KMS-11 (cell line): Measurements from ENCODE around the gene EGFL6.

Experiments used
- H2AFZ ChIP-seq: fragments of 200-600 bp; sonication (generic); 2 replicates; pipeline ENCODE4 v1.6.1; 2016; ENCODE audit warnings: antibody characterized with exemption, mixed run types, low read depth
- H3K27ac ChIP-seq: fragments of 200-600 bp; sonication (generic); 2 replicates; pipeline ENCODE4 v1.6.1; 2016; ENCODE audit warnings: mild to moderate bottlenecking, mixed run types
- H3K27me3 ChIP-seq: fragments of 200-600 bp; sonication (generic); 2 replicates; pipeline ENCODE4 v1.6.1; 2017; ENCODE audit warnings: mild to moderate bottlenecking, low read depth, mixed run types, moderate library complexity; ENCODE audit not compliant: insufficient read depth
- H3K36me3 ChIP-seq: fragments of 200-600 bp; sonication (generic); 2 replicates; pipeline ENCODE4 v1.6.1; 2017; ENCODE audit warnings: mild to moderate bottlenecking, mixed run types; ENCODE audit not compliant: insufficient read depth
- H3K4me1 ChIP-seq: fragments of 200-600 bp; sonication (generic); 2 replicates; pipeline ENCODE4 v1.6.1; 2016; ENCODE audit warnings: mild to moderate bottlenecking, low read depth, mixed run types; ENCODE audit not compliant: poor library complexity, severe bottlenecking
- H3K4me2 ChIP-seq: fragments of 200-600 bp; sonication (generic); 2 replicates; pipeline ENCODE4 v1.7.0; 2016; ENCODE audit warnings: mild to moderate bottlenecking, mixed run types
- H3K4me3 ChIP-seq: fragments of 200-600 bp; sonication (generic); IDR thresholded peaks from 2 replicates; pipeline ENCODE4 v1.6.1; 2017; ENCODE audit warnings: low read depth, low read length, mixed read lengths; ENCODE audit not compliant: insufficient read depth
- H3K79me2 ChIP-seq: fragments of 200-600 bp; sonication (generic); 2 replicates; pipeline ENCODE4 v1.6.1; 2016; ENCODE audit warnings: low read depth, mixed run types; ENCODE audit not compliant: insufficient read depth
- H3K9ac ChIP-seq: fragments of 200-600 bp; sonication (generic); 2 replicates; pipeline ENCODE4 v1.6.1; 2016; ENCODE audit warnings: mild to moderate bottlenecking, mixed run types
- H4K20me1 ChIP-seq: fragments of 200-600 bp; sonication (generic); 2 replicates; pipeline ENCODE4 v1.6.1; 2016; ENCODE audit warnings: mild to moderate bottlenecking, mixed run types; ENCODE audit not compliant: insufficient read depth
- TF ChIP-seq, protein P1 (sequence below): fragments of 200-600 bp; sonication (generic); conservative IDR thresholded peaks from 2 replicates; pipeline ENCODE4 v1.6.1; 2017; ENCODE audit warnings: low read depth, mild to moderate bottlenecking, antibody characterized with exemption, low read length, moderate library complexity, mixed read lengths

The EGFL6 gene

DNA sequence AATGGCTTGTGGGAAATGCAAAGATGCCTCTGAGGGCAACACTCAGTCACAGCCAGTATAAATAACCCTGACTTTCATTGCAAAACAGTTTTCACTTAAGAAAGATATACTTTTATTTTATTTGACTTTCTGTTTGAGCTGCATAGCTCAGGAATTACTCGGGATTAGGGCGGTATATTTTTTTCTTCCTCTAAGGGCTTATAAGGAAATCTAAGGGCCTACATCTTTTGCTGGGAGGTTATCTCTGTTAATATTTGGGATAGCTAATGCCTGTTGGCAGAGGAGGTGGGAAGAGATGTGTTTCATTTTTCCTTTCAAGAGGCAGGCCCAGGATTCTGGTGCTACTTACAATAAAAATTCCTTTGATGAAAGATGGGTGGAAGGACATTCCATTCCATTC is 28.8 kb upstream of the EGFL6 start:
- H3K4me3 ChIP-seq = no peak overlapping the region
- no peaks in the 10 kb centered on the region for H4K20me1 ChIP-seq
- no peak overlapping the region for H2AFZ ChIP-seq
- peaks cover 55% of the 10 kb centered on the region for H3K4me1 ChIP-seq
- H3K79me2 ChIP-seq = no peaks in the 10 kb centered on the region
- H3K9ac ChIP-seq = no peak overlapping the region
- no peaks in the 10 kb centered on the region for H3K27me3 ChIP-seq
- no peaks in the 10 kb centered on the region for H3K36me3 ChIP-seq
- TF ChIP-seq, protein P1, sequence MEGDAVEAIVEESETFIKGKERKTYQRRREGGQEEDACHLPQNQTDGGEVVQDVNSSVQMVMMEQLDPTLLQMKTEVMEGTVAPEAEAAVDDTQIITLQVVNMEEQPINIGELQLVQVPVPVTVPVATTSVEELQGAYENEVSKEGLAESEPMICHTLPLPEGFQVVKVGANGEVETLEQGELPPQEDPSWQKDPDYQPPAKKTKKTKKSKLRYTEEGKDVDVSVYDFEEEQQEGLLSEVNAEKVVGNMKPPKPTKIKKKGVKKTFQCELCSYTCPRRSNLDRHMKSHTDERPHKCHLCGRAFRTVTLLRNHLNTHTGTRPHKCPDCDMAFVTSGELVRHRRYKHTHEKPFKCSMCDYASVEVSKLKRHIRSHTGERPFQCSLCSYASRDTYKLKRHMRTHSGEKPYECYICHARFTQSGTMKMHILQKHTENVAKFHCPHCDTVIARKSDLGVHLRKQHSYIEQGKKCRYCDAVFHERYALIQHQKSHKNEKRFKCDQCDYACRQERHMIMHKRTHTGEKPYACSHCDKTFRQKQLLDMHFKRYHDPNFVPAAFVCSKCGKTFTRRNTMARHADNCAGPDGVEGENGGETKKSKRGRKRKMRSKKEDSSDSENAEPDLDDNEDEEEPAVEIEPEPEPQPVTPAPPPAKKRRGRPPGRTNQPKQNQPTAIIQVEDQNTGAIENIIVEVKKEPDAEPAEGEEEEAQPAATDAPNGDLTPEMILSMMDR = no peak
- H3K4me2 ChIP-seq = no peak overlapping the region
- H3K27ac ChIP-seq = no peak overlapping the region

DNA sequence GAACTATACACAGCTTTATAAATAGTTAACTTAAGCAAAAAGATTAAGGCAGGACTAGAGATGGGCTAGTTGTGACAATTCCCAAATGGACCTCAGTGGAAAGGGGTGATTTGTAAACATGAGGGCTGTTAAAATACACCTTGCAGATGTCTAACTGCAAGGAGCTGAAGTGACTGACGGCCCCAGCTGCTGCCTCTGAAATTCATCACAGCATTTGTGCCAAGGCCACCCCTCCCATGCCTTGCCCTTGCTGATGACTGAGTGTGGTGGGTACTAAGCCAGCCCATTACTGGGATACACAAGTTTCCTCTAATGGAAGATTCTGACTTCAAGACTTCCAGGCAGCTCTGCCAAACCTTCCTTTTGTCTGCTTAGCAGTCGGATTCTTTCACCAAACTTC is 23.7 kb upstream of the EGFL6 start:
- Histone ChIP-seq H3K9ac (no peak overlapping the region), H3K4me1 (peaks cover 51% of the 10 kb centered on the region), H3K79me2 (no peaks in the 10 kb centered on the region), H3K27ac (peak overlapping the region; percentile 74), H4K20me1 (no peaks in the 10 kb centered on the region), H3K4me2 (peak overlapping the region; percentile 76; the same call in 1 of the 2 replicates), H3K36me3 (no peaks in the 10 kb centered on the region), H3K4me3 (no peak overlapping the region), H3K27me3 (no peaks in the 10 kb centered on the region), H2AFZ (no peak overlapping the region)
- TF ChIP-seq, protein P1 = no peak

DNA sequence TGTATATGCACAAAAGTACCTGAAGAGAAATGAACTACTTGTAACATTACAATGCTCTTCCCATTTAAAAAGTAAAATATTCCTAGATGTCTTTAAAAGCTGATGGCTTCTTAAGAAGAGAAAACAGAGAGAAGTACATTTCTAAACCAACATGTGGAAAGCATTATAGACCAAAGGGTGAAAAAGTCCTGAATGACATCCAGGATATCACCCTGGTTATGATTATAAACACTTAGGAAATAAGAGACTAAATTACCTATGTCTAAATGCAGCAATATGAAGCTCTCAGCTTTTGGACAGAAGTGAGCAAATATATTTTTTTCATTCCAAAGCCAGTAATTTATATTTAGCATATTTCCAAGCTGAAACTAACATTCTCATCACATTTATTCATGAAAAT is 21.7 kb upstream of the EGFL6 start:
- TF ChIP-seq, protein P1 = no peak
- Histone ChIP-seq H3K27me3 (no peaks in the 10 kb centered on the region), H3K79me2 (no peaks in the 10 kb centered on the region), H4K20me1 (no peaks in the 10 kb centered on the region), H2AFZ (no peak overlapping the region; the same call in 1 of the 2 replicates), H3K4me3 (no peak overlapping the region), H3K9ac (no peak overlapping the region), H3K36me3 (no peaks in the 10 kb centered on the region), H3K4me1 (peaks cover 51% of the 10 kb centered on the region), H3K27ac (no peak overlapping the region), H3K4me2 (no peak overlapping the region)

DNA sequence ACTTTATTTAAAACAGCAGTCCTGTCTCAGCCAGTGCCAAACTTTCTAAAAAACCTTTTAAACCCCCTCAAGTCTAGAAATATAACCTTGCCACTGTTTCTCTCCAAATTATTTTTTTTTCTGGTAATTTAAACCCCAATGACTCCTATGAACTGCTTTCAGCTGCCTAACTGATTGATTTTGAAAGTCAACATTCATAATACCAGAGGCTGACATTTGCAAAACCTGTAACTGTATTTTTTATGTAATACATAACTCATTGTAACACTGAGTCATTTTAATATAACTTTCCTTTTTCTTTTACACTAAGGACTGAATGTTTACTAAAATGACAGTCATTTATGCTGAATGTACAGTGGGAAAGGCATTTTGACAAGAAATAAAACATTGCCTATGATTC is 19.1 kb upstream of the EGFL6 start:
- H3K27me3 ChIP-seq = no peaks in the 10 kb centered on the region
- H3K79me2 ChIP-seq = no peaks in the 10 kb centered on the region
- peaks cover 30% of the 10 kb centered on the region for H3K4me1 ChIP-seq
- no peak overlapping the region for H3K4me3 ChIP-seq
- TF ChIP-seq, protein P1 = no peak
- H2AFZ ChIP-seq = no peak overlapping the region
- no peak overlapping the region for H3K9ac ChIP-seq
- H3K36me3 ChIP-seq = no peaks in the 10 kb centered on the region
- no peak overlapping the region for H3K4me2 ChIP-seq
- H3K27ac ChIP-seq = no peak overlapping the region
- no peaks in the 10 kb centered on the region for H4K20me1 ChIP-seq

DNA sequence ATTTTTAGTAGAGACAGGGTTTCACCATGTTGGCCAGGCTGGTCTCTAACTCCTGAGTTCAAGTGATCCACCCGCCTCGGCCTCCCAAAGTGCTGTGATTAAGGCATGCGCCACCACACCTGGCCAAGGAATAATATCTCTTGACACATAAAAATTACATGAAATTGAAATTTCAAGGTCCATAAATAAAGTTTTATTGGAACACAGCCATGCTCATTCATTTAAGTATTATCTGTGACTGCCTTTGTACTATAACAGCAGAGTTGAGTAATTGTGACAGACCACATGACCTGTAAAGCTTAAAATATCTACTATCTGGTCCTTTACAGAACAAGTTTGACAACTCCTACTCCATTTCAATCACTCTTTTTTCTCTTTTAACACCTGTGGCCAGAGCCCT is 17.8 kb upstream of the EGFL6 start:
- Histone ChIP-seq H3K27ac (no peak overlapping the region), H2AFZ (no peak overlapping the region), H3K4me1 (peaks cover 18% of the 10 kb centered on the region), H4K20me1 (no peaks in the 10 kb centered on the region), H3K9ac (no peak overlapping the region), H3K27me3 (no peaks in the 10 kb centered on the region), H3K4me3 (no peak overlapping the region), H3K4me2 (no peak overlapping the region), H3K36me3 (no peaks in the 10 kb centered on the region), H3K79me2 (no peaks in the 10 kb centered on the region)
- TF ChIP-seq, protein P1 = no peak
